ENCODE measurements around the gene SEMA4C. TPM values are rescaled to one million over a fixed set of nuclear protein-coding genes. Genes with fewer than 3 reads are reported as not detected.

Gene SEMA4C
- polyA plus RNA-seq, 1 of the 3 experiments (the other 2 are of a cell fraction) = 34.8 TPM

- TF ChIP-seq CTCF (IDR thresholded peaks at IDR 0.05) (no peak), JUND (IDR thresholded peaks at IDR 0.05) (no peak), EZH2phosphoT487 (IDR thresholded peaks at IDR 0.05; ENCODE audit: borderline replicate concordance, low read depth) (no peak), RAD21 (IDR thresholded peaks at IDR 0.05; ENCODE audit: low read length) (no peak), FOSL2 (IDR thresholded peaks at IDR 0.05; ENCODE audit: borderline replicate concordance, low read depth) (no peak), CHD2 (IDR thresholded peaks at IDR 0.05; ENCODE audit: low read length, partially characterized antibody) (no peak), TAF1 (IDR thresholded peaks at IDR 0.05; ENCODE audit: borderline replicate concordance, low read depth, low read length) (no peak)
These were observed 21.6 kb downstream of the SEMA4C start (continued) for GRCh38 chr2:96848264-96848663.

- H3K4me3 ChIP-seq (ENCODE audit: low read depth in 2 of 2, low read length in 1 of 2) = no peak overlapping the region
- H3K9ac ChIP-seq = no peak overlapping the region
- peaks cover 0 to under 1% of the 10 kb centered on the region in 2 experiments; a peak in 1 of 4 replicates for H3K4me1 ChIP-seq (ENCODE audit: control insufficient read depth in 1 of 2, insufficient read depth in 2 of 2, low read depth in 1 of 2, low read length in 1 of 2)
- H4K20me1 ChIP-seq (ENCODE audit: insufficient read depth) = no peaks in the 10 kb centered on the region
- no peaks in the 10 kb centered on the region for H3K9me2 ChIP-seq
- no peaks in the 10 kb centered on the region for H3K79me2 ChIP-seq (ENCODE audit: insufficient read depth)
- no peak overlapping the region for H3K27ac ChIP-seq (ENCODE audit: low read depth in 2 of 2, low read length in 1 of 2)
- no peak overlapping the region for H3K4me2 ChIP-seq
- DNase-seq = no peak
- ChIA-PET POLR2A (no interaction called here), CTCF (interaction anchor here (1.2 to 3.0 kb wide), 2 partner anchors 10 to 103 kb away, joined by 5 to 13 read pairs; partner anchors contain the start of gene ANKRD39)
- no peaks in the 10 kb centered on the region for H3K9me3 ChIP-seq
- no peak overlapping the region for H2AFZ ChIP-seq (ENCODE audit: low read depth)
- TF ChIP-seq USF2 (IDR thresholded peaks at IDR 0.05; ENCODE audit: borderline replicate concordance, low read depth, low read length) (no peak), EP300 (IDR thresholded peaks at IDR 0.05; ENCODE audit: borderline replicate concordance in 1 of 2, low read depth in 1 of 2, low read length in 1 of 2) (no peak), SMC3 (IDR thresholded peaks at IDR 0.05; ENCODE audit: low read depth, low read length) (no peak), RFX5 (IDR thresholded peaks at IDR 0.05; ENCODE audit: low read length) (no peak), POLR2AphosphoS5 (IDR thresholded peaks at IDR 0.05; ENCODE audit: low read depth, low read length) (no peak), RAD21 (IDR thresholded peaks at IDR 0.05; ENCODE audit: low read length) (no peak), PBX3 (IDR thresholded peaks at IDR 0.05) (no peak), MXI1 (IDR thresholded peaks at IDR 0.05; ENCODE audit: low read depth, low read length) (no peak), FOXJ3 (CRISPR knock-in tag; IDR thresholded peaks at IDR 0.05) (no peak)
- WGBS (ENCODE audit: low lambda C conversion rate) = 91% methylated on average over 10 of the region's 10 CpGs
- H3K36me3 ChIP-seq (replicated peaks in 1 of 2; ENCODE audit: control insufficient read depth in 1 of 2, insufficient read depth in 2 of 2, low read length in 1 of 2) = peaks cover 4 to 14% of the 10 kb centered on the region in 2 experiments
- no peaks in the 10 kb centered on the region for H3K27me3 ChIP-seq (ENCODE audit: insufficient read depth)
- no peaks in the 10 kb centered on the region for H3F3A ChIP-seq (replicated peaks; ENCODE audit: insufficient read depth)
These were observed 22.3 kb downstream of the SEMA4C start for GRCh38 chr2:96847586-96847985.

Measured in SK-N-SH (cell line).